Karpas-422 (cell line): Measurements from ENCODE around the gene KAZN. TPM values are rescaled to one million over a fixed set of nuclear protein-coding genes. Genes with fewer than 3 reads are reported as not detected.

Experiments used
- DNase-seq: peaks from one replicate; pipeline ENCODE4 v3.0.0-alpha.2; 2015
- H2AFZ ChIP-seq: fragments of 200-600 bp; sonication (generic); 2 replicates; pipeline ENCODE4 v1.6.1; 2014; ENCODE audit warnings: antibody characterized with exemption, low read length, mixed read lengths
- H3K27ac ChIP-seq: fragments of 200-600 bp; sonication (generic); 2 replicates; pipeline ENCODE4 v1.5.1; 2014; ENCODE audit warnings: mild to moderate bottlenecking, low read length, moderate library complexity
- H3K27me3 ChIP-seq: fragments of 200-600 bp; sonication (generic); 2 replicates; pipeline ENCODE4 v1.6.1; 2014; ENCODE audit warnings: low read length, mixed read lengths
- H3K36me3 ChIP-seq: fragments of 200-600 bp; sonication (generic); 2 replicates; pipeline ENCODE4 v1.6.1; 2014; ENCODE audit warnings: low read length, mixed read lengths; ENCODE audit not compliant: insufficient read depth
- H3K4me1 ChIP-seq: fragments of 200-600 bp; sonication (generic); 2 replicates; pipeline ENCODE4 v1.6.1; 2014; ENCODE audit warnings: mild to moderate bottlenecking, low read length, mixed read lengths
- H3K4me2 ChIP-seq: fragments of 200-600 bp; sonication (generic); 2 replicates; pipeline ENCODE4 v1.6.1; 2014; ENCODE audit warnings: low read length, low read depth, mild to moderate bottlenecking; ENCODE audit not compliant: poor library complexity, severe bottlenecking
- H3K4me3 ChIP-seq: fragments of 200-600 bp; sonication (generic); 2 replicates; pipeline ENCODE4 v1.5.1; 2014; ENCODE audit warnings: mild to moderate bottlenecking, antibody characterized with exemption, low read length, mixed read lengths
- H3K79me2 ChIP-seq: fragments of 200-600 bp; sonication (generic); 2 replicates; pipeline ENCODE4 v1.6.1; 2014; ENCODE audit warnings: mild to moderate bottlenecking, low read length, mixed read lengths
- H3K9ac ChIP-seq: fragments of 200-600 bp; sonication (generic); 2 replicates; pipeline ENCODE4 v1.6.0; 2014; ENCODE audit warnings: low read length
- H3K9me2 ChIP-seq: fragments of 200-600 bp; sonication (generic), shearing (Covaris generic); replicated peaks from 2 replicates; pipeline ENCODE4 v1.6.0; 2014; ENCODE audit warnings: mild to moderate bottlenecking, low read length, moderate library complexity; ENCODE audit not compliant: insufficient read depth
- H3K9me3 ChIP-seq: fragments of 300-700, 200-600 bp; sonication (generic); 2 replicates; pipeline ENCODE4 v1.6.1; 2014; ENCODE audit warnings: low read length, mixed read lengths
- H4K20me1 ChIP-seq: fragments of 200-600 bp; sonication (generic); 2 replicates; pipeline ENCODE4 v1.6.1; 2014; ENCODE audit warnings: mild to moderate bottlenecking, antibody characterized with exemption, low read length, low read depth; ENCODE audit not compliant: insufficient read depth
- total RNA-seq: library from RNA; depleted of rRNA; stranded (reverse); fragments of >200 nt; shearing (Covaris generic); gene quantifications from 2 replicates; pipeline ENCODE4 v1.2.3, GENCODE V29; 2014; ENCODE audit warnings: low replicate concordance

Gene KAZN
- total RNA-seq, 1 experiment from 2014 or later: not detected

DNA sequence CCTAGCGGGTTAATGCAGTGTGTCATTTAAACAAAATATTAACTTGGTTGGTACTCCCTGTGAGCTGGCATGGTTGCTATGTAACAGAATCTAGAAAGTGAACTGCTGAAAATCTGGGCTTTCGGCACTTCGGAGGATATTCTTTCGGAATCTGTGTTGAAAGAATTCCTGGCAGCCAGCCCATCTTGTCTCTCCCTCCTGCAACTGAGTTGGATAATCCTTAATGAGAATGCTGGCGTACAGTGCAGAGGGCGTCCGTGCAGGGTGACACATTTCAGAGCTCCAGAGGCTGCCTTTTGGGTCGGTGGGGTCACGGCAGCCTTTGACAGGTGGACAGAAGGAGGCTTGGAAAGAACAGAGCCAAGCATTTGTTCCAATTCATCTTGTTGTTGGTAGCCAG lies 3.7 kb downstream of the KAZN start:
- Histone ChIP-seq H3K27ac (no peak overlapping the region), H3K9ac (no peak overlapping the region), H4K20me1 (no peaks in the 10 kb centered on the region)

GRCh38 chr1:14603645-14604044 lies 5.2 kb downstream of the KAZN start:
- Histone ChIP-seq H3K4me3 (no peak overlapping the region), H3K27me3 (no peaks in the 10 kb centered on the region), H3K79me2 (no peaks in the 10 kb centered on the region), H3K9me2 (no peaks in the 10 kb centered on the region), H3K27ac (no peak overlapping the region), H4K20me1 (no peaks in the 10 kb centered on the region), H3K36me3 (no peaks in the 10 kb centered on the region), H3K4me2 (no peak overlapping the region), H3K4me1 (no peaks in the 10 kb centered on the region), H3K9ac (no peak overlapping the region), H3K9me3 (no peaks in the 10 kb centered on the region), H2AFZ (no peak overlapping the region)
- DNase-seq: no peak

More for the DNA sequence above, 3.7 kb downstream of the KAZN start:
- Histone ChIP-seq H3K4me2 (no peak overlapping the region), H3K79me2 (no peaks in the 10 kb centered on the region), H3K27me3 (no peaks in the 10 kb centered on the region), H3K4me3 (no peak overlapping the region), H3K4me1 (no peaks in the 10 kb centered on the region), H3K36me3 (no peaks in the 10 kb centered on the region), H3K9me3 (no peaks in the 10 kb centered on the region), H3K9me2 (no peaks in the 10 kb centered on the region), H2AFZ (no peak overlapping the region)
- DNase-seq: no peak

- Histone ChIP-seq H4K20me1 (no peaks in the 10 kb centered on the region), H2AFZ (no peak overlapping the region), H3K4me1 (no peaks in the 10 kb centered on the region), H3K4me3 (no peak overlapping the region), H3K9me3 (no peaks in the 10 kb centered on the region), H3K79me2 (no peaks in the 10 kb centered on the region), H3K4me2 (no peak overlapping the region), H3K9ac (no peak overlapping the region), H3K9me2 (no peaks in the 10 kb centered on the region), H3K27ac (no peak overlapping the region), H3K27me3 (no peaks in the 10 kb centered on the region), H3K36me3 (no peaks in the 10 kb centered on the region)
- no peak for DNase-seq
Measured at GRCh38 chr1:14604414-14604813, 5.9 kb downstream of the KAZN start.

GRCh38 chr1:14605945-14606344 lies 7.5 kb downstream of the KAZN start:
- Histone ChIP-seq H4K20me1 (no peaks in the 10 kb centered on the region), H3K27me3 (no peaks in the 10 kb centered on the region), H3K27ac (no peak overlapping the region), H3K4me2 (no peak overlapping the region), H3K4me3 (no peak overlapping the region), H3K9me2 (no peaks in the 10 kb centered on the region), H3K9me3 (no peaks in the 10 kb centered on the region), H3K36me3 (no peaks in the 10 kb centered on the region), H2AFZ (no peak overlapping the region), H3K9ac (no peak overlapping the region), H3K4me1 (no peaks in the 10 kb centered on the region), H3K79me2 (no peaks in the 10 kb centered on the region)
- no peak for DNase-seq

DNA sequence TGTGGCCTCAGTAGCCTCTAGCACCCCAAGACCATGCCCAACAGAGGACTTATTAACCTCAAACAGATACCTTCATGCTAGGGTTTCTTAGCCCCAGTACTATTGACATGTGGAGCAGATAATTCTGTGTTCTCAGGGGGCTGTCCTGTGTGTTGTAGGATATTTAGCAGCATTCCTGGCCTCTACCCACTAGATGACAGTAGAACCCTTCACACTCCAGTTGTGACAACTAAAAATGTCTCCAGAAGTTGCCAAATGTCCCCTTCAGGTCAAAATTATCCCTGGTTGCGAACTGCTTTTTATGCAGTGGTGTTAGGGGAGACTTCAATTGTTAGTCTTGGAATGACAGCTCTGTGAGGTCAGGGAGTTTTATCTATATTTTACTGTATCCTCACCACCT lies 8.1 kb downstream of the KAZN start:
- H3K9me2 ChIP-seq: no peaks in the 10 kb centered on the region
- no peaks in the 10 kb centered on the region for H3K79me2 ChIP-seq
- H3K9me3 ChIP-seq: no peaks in the 10 kb centered on the region
- DNase-seq: no peak
- no peaks in the 10 kb centered on the region for H3K27me3 ChIP-seq
- H3K4me2 ChIP-seq: no peak overlapping the region
- no peaks in the 10 kb centered on the region for H3K36me3 ChIP-seq
- no peak overlapping the region for H3K9ac ChIP-seq
- H2AFZ ChIP-seq: no peak overlapping the region
- no peak overlapping the region for H3K27ac ChIP-seq
- no peak overlapping the region for H3K4me3 ChIP-seq
- H4K20me1 ChIP-seq: no peaks in the 10 kb centered on the region
- no peaks in the 10 kb centered on the region for H3K4me1 ChIP-seq

GRCh38 chr1:14607295-14607694 lies 8.8 kb downstream of the KAZN start:
- no peak overlapping the region for H3K4me3 ChIP-seq
- no peaks in the 10 kb centered on the region for H3K9me2 ChIP-seq
- H3K27ac ChIP-seq: no peak overlapping the region
- H3K4me2 ChIP-seq: no peak overlapping the region
- H3K9ac ChIP-seq: no peak overlapping the region
- no peaks in the 10 kb centered on the region for H3K36me3 ChIP-seq
- H4K20me1 ChIP-seq: no peaks in the 10 kb centered on the region
- H2AFZ ChIP-seq: no peak overlapping the region
- no peak for DNase-seq
- H3K9me3 ChIP-seq: no peaks in the 10 kb centered on the region
- no peaks in the 10 kb centered on the region for H3K79me2 ChIP-seq
- no peaks in the 10 kb centered on the region for H3K4me1 ChIP-seq
- no peaks in the 10 kb centered on the region for H3K27me3 ChIP-seq

DNA sequence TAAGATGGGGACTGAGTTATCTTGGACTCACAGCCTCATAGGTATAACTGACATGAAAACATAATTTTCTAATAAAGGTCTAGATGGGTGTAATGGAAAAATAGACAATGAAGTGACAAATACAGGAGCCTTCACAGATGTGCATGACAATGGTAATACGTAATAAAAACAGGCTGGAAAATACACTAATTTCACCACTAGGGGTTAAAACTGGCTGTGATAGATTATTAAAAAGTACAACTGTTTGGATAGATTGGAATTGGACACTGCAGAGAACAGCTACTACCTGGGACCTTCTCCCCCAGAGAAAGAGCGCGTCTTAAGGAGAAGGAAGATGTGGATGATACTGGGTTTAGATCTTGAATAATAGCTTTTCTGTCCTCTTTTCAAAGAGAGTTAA lies 9.8 kb downstream of the KAZN start:
- H3K4me3 ChIP-seq: no peak overlapping the region
- H2AFZ ChIP-seq: no peak overlapping the region
- H3K36me3 ChIP-seq: no peaks in the 10 kb centered on the region
- no peaks in the 10 kb centered on the region for H3K4me1 ChIP-seq
- DNase-seq: no peak
- no peaks in the 10 kb centered on the region for H3K9me2 ChIP-seq
- no peak overlapping the region for H3K4me2 ChIP-seq
- H3K27me3 ChIP-seq: no peaks in the 10 kb centered on the region
- H3K27ac ChIP-seq: no peak overlapping the region
- H3K79me2 ChIP-seq: no peaks in the 10 kb centered on the region
- H3K9me3 ChIP-seq: no peaks in the 10 kb centered on the region
- no peaks in the 10 kb centered on the region for H4K20me1 ChIP-seq
- H3K9ac ChIP-seq: no peak overlapping the region

DNA sequence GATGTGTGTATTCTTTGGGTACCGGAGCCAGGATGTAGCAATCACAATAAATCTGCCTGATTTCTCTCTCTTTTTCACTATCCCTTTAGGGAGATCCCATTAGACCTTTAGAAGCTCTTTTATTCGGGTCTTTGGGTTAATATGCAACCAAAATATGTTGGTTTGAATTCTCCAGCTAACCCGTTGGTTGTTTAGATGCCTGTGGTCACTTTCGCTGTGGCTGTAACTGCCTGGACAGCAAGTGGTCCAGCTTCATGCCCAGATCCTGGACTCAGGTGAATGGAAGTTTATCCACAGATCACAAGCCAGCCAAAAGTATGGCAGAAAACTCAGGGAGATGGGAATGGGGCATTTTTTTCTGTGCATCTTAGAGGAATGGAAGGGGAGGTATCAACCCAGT lies 12.3 kb downstream of the KAZN start:
- Histone ChIP-seq H3K4me2 (no peak overlapping the region), H3K27me3 (no peaks in the 10 kb centered on the region), H3K9me2 (no peaks in the 10 kb centered on the region), H3K27ac (no peak overlapping the region), H4K20me1 (no peaks in the 10 kb centered on the region), H3K79me2 (no peaks in the 10 kb centered on the region), H3K9ac (no peak overlapping the region), H3K36me3 (no peaks in the 10 kb centered on the region), H3K4me1 (no peaks in the 10 kb centered on the region), H3K9me3 (no peaks in the 10 kb centered on the region), H2AFZ (no peak overlapping the region), H3K4me3 (no peak overlapping the region)
- DNase-seq: no peak

- Histone ChIP-seq H3K36me3 (no peaks in the 10 kb centered on the region), H3K4me3 (no peak overlapping the region), H3K9me2 (no peaks in the 10 kb centered on the region), H3K4me1 (no peaks in the 10 kb centered on the region), H4K20me1 (no peaks in the 10 kb centered on the region), H3K4me2 (no peak overlapping the region), H3K9ac (no peak overlapping the region), H3K79me2 (no peaks in the 10 kb centered on the region), H2AFZ (no peak overlapping the region), H3K27ac (no peak overlapping the region), H3K9me3 (no peaks in the 10 kb centered on the region), H3K27me3 (no peaks in the 10 kb centered on the region)
- DNase-seq: no peak
Measured at GRCh38 chr1:14611792-14612191, 13.3 kb downstream of the KAZN start.
